GM21529 (cell line): Measurements from ENCODE around the gene ZNF672.
"Not testable (repeated sequence)": the region's sequence is repeated elsewhere in the genome, so short reads cannot be mapped to it uniquely, and the experiment has no call there.

Experiments
- ATAC-seq: cut with Tn5 transposase; IDR thresholded peaks from one replicate; pipeline ENCODE4 v1.9.1; 2021; ENCODE audit not compliant: unreplicated experiment

ZNF672 gene

DNA sequence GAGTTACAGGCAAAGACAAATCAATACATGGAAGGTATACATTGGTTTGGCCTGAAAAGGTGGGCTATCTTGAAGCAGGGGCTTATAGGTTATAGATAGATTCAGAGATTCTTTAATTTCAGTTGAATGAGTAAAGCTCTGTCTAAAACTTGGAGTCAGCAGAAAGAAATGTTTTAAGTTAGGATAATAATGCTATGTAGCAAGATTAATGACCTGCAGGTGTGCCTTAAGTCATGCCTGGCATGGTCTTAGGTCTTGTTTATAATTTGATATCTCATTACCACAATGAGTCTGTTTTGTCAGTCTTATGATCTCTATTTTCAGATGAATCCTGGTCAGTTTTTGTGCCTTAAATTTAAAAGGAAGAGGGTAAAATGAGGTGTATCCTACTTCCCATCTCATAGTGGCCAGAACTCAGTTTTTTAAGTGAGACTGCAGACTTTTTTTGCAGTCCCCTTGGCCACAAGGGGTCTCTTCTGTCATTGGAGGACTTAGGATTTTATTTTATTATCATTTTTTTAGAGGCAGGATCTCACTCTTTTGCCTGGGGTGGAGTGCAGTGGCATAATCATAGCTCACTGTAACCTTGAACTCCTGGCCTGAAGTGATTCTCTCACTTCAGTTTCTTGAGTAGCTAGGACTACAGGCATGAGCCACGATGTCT is 46.7 kb downstream of the ZNF672 start:
- ATAC-seq = no peak

DNA sequence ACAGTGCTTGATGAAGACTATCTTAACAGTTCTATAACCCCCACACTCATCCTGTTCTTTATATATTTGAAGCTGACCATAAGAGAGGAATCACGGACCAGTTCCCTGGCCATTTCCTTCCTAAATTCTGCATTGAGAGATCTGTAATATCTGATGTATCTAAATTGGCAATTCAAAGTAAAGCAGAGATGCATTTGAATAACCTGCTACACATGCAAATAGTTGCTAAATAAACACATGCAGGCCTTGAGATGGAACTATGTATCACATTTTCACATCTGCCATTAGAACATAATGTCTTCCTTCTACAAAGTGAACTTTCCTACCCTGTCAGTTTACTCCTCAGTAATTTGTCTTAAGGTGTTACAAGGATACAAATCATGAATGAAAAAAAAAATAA is 47.6 kb downstream of the ZNF672 start:
- no peak for ATAC-seq

DNA sequence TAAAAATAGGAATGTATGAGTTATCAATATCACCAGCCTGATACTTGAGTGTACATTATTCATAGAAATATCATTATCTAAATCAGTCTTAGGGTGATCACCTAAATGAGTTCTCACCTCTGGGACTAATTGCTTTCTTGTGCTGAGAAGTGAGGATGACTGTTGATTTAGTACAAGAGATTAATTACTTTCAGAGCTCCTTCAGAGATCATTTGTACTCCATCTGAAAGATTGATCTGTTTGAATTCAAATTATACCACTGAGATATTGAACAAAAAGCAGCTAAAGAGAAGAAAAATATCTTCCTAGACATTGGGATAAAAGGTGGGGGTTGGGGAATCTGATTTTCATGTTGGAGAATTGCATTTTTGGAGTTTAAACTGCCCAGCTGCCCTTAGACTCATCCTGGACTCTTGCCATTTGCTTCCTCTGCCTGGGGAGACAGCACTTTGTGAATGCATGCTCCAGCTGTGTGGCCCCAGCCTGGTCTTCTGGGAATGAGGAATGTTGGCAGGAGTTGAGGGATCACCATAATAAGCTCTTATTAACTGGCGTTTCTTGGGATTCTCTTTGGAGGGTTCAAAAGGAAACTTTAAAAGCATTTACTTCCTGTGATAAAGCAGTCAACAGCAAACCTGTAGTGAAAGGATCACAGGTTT is 48.3 kb downstream of the ZNF672 start:
- ATAC-seq = no peak

GRCh38 chr1:248889914-248890243 is 51.9 kb downstream of the ZNF672 start:
- ATAC-seq = not testable (repeated sequence)

GRCh38 chr1:248890549-248891498 is 52.8 kb downstream of the ZNF672 start:
- no peak for ATAC-seq

DNA sequence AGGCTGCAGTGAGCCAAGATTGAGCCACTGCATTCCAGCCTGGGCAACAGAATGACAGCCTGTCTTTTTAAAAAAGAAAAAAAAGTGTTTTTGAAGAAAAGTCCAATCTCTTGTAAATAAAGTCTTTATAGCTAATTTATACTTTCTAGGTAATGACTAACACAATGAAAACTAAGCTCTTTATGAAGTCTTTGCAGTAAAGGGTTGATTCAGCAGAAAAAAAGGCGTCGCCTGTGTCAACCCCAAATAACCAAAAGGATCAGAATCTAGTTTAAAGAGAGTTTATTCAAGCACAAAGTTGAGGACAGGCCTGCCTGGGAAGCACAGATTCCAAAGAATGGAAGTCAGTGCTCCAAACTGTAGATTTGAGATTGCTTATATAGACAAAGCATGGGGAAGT is 53.7 kb downstream of the ZNF672 start:
- no peak for ATAC-seq

DNA sequence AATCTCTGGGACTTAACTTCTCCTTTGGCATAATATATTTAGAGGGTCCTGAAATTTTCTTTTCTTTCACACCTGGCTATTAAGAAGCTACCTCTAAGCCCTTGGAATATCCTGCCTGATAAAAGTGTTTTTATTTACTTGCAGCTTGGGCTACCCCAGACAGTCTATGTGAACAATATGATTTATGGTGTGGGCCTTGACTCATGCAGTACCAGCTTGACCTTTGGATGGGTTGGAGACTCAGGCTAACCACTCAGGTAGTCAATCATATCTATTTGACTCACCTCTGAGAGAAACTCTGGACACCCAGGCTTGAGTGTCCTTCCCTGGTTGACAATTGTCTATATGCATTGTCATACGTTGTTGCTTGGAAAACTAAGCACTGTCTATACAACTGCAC is 54.6 kb downstream of the ZNF672 start:
- ATAC-seq = no peak

DNA sequence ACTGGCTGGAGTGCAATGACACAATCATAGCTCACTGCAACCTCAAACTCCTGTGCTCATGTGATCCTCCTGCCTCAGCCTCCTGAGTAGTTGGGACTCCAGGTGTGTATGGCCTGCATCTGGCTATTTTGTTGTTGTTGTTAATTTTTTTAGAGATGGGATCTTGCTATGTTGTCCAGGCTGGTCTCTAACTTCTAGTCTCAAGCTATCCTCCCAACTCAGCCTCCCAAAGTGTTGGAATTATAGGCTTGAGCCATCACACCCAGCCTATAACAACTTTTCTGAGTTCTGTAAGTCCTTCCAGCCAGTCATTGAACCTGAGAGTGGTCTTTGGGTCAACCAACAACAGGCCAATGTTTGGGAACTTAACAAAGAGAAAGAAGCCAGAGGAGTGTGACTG is 56.8 kb downstream of the ZNF672 start:
- no peak for ATAC-seq

DNA sequence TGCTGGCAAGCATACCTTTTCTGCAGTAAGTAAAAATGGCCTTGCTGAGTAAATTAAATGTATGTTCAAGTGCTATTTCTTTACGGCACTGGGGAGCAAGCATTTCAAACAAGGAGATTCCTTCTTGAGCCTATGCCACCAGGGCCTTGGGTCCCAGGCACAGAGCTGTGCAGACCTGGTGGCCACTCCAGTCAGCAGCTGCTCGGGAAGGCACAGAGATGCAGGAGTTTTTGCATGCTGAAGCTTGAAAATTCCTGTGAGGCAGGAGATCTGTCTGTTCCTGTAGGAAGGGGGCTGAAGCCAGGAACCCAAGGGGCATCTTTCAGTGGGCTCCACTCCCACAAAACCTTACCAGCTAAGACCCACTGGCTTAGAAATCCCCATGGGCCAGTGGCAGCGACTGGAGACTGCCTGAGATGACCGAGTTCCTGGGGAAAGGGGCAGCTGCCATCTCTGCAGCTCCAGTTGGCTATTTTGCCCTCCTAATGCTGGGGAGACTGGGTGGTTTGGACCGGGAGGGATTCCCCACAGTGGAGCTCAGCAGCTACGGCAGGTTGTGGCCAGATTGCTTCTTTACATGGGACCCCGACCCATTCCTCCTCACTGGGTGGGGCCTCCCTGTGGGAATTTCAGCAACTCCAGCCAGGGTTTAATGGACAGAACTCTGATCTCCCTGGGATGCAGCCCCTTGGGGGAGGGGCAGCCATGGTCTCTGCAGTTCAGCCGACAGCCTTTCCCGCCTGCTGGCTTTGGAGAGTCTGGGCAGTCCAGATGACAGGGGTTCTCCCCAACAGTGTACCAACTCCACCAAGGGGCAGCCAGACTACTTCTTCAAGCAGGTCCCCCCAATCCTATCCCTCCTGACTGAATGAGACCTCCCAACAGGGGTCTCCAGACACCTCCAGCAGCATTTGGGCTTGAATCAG is 59.7 kb downstream of the ZNF672 start:
- ATAC-seq = no peak
